ENCODE measurements around the gene PAM.

PAM gene

GRCh38 chr5:102781359-102781758, 26.3 kb downstream of the PAM start:
- no peak for DNase-seq (ENCODE audit: low read depth in 2 of 2)

GRCh38 chr5:102781786-102782185, 26.7 kb downstream of the PAM start:
- DNase-seq (ENCODE audit: low read depth in 2 of 2) = no peak

- DNase-seq (ENCODE audit: low read depth in 2 of 2) = no peak
These were observed 27.2 kb downstream of the PAM start for GRCh38 chr5:102782217-102782872.

GRCh38 chr5:102787134-102787533, 32.0 kb downstream of the PAM start:
- DNase-seq (ENCODE audit: low read depth in 2 of 2) = no peak

- DNase-seq (ENCODE audit: low read depth in 2 of 2) = no peak
These were observed 33.7 kb downstream of the PAM start for GRCh38 chr5:102788788-102789187.

GRCh38 chr5:102789469-102789868, 34.4 kb downstream of the PAM start:
- DNase-seq (ENCODE audit: low read depth in 2 of 2) = no peak

GRCh38 chr5:102790748-102791147, 35.6 kb downstream of the PAM start:
- DNase-seq (ENCODE audit: low read depth in 2 of 2) = no peak

- no peak for DNase-seq (ENCODE audit: low read depth in 2 of 2)
These were observed 37.6 kb downstream of the PAM start for GRCh38 chr5:102792705-102793104.

- DNase-seq (ENCODE audit: low read depth in 2 of 2) = no peak
These were observed 38.9 kb downstream of the PAM start for GRCh38 chr5:102794047-102794446.

GRCh38 chr5:102794677-102795331, 39.7 kb downstream of the PAM start:
- no peak for DNase-seq (ENCODE audit: low read depth in 2 of 2)

- no peak for DNase-seq (ENCODE audit: low read depth in 2 of 2)
These were observed 40.4 kb downstream of the PAM start for GRCh38 chr5:102795526-102795925.

GRCh38 chr5:102796009-102796408, 40.9 kb downstream of the PAM start:
- DNase-seq (ENCODE audit: low read depth in 2 of 2) = no peak

- no peak for DNase-seq (ENCODE audit: low read depth in 2 of 2)
These were observed 41.4 kb downstream of the PAM start for GRCh38 chr5:102796498-102796897.

- no peak for DNase-seq (ENCODE audit: low read depth in 2 of 2)
These were observed 42.3 kb downstream of the PAM start for GRCh38 chr5:102797322-102797884.

- no peak for DNase-seq (ENCODE audit: low read depth in 2 of 2)
These were observed 43.1 kb downstream of the PAM start for GRCh38 chr5:102798104-102798785.

GRCh38 chr5:102799017-102799416, 43.9 kb downstream of the PAM start:
- DNase-seq (ENCODE audit: low read depth in 2 of 2) = no peak

- DNase-seq (ENCODE audit: low read depth in 2 of 2) = no peak
These were observed 45.3 kb downstream of the PAM start for GRCh38 chr5:102800427-102800826.

- no peak for DNase-seq (ENCODE audit: low read depth in 2 of 2)
These were observed 46.3 kb downstream of the PAM start for GRCh38 chr5:102801371-102801770.

- no peak for DNase-seq (ENCODE audit: low read depth in 2 of 2)
These were observed 47.8 kb downstream of the PAM start for GRCh38 chr5:102802708-102803458.

GRCh38 chr5:102807878-102808502, 52.9 kb downstream of the PAM start:
- no peak for DNase-seq (ENCODE audit: low read depth in 2 of 2)

- no peak for DNase-seq (ENCODE audit: low read depth in 2 of 2)
These were observed 53.9 kb downstream of the PAM start for GRCh38 chr5:102809033-102809432.

- DNase-seq (ENCODE audit: low read depth in 2 of 2) = no peak
These were observed 56.9 kb downstream of the PAM start for GRCh38 chr5:102811972-102812371.

Measured in stimulated activated CD8-positive, alpha-beta memory T cell treated with anti-CD3 and anti-CD28 coated beads, Interleukin-2, amount 100 ng/mL, for 1 hour (primary cell).